Right atrium auricular region (tissue), 2 donors: ENCODE results near the gene SORL1. TPM values are rescaled to one million over a fixed set of nuclear protein-coding genes. Genes with fewer than 3 reads are reported as not detected.
"Not testable (repeated sequence)": the region's sequence is repeated elsewhere in the genome, so short reads cannot be mapped to it uniquely, and the experiment has no call there.

Source experiments
- DNase-seq: peaks from one replicate; pipeline ENCODE4 v3.0.0-alpha.2; 2019; ENCODE audit warnings: low spot score
- H3K27ac ChIP-seq, 2 donors: fragments of 200-600 bp; sonication (generic); 1 replicate in 1 of 2; 2 replicates in 1 of 2; pipeline ENCODE4 v1.5.1; 2016 to 2019
- H3K27me3 ChIP-seq, 2 donors: fragments of 200-600 bp; sonication (generic); one replicate each; pipeline versions ENCODE4 v1.5.1 to v1.6.0; 2017 to 2019
- H3K36me3 ChIP-seq: fragments of 200-600 bp; sonication (generic); one replicate; pipeline ENCODE4 v1.5.1; 2016
- H3K4me1 ChIP-seq, 2 donors: fragments of 200-600 bp; sonication (generic); one replicate each; pipeline versions ENCODE4 v1.5.1 to v1.6.0; 2017 to 2019
- H3K4me3 ChIP-seq, 2 donors: fragments of 200-600 bp; sonication (generic); 1 replicate in 1 of 2; 2 replicates in 1 of 2; pipeline ENCODE4 v1.5.1; 2017 to 2019; ENCODE audit warnings: mild to moderate bottlenecking in 1 of 2, moderate library complexity in 1 of 2
- H3K9me3 ChIP-seq, 2 donors: fragments of 200-600 bp; sonication (generic); one replicate each; pipeline ENCODE4 v1.5.1; 2019
- CTCF ChIP-seq, 2 donors: fragments of 200-600 bp; sonication (generic); IDR thresholded peaks; one replicate each; pipeline ENCODE4 v1.5.1; 2019; ENCODE audit warnings: antibody characterized with exemption in 2 of 2
- total RNA-seq, 2 donors: library from RNA; depleted of rRNA; stranded (reverse); fragments of >200 nt; gene quantifications; one replicate each; pipeline ENCODE4 v1.1.0, GENCODE V29; 2016

SORL1 gene
- total RNA-seq, 2 donors from 2014 or later, result 6.4 to 7.5 TPM

GRCh38 chr11:121474680-121475079, 22.6 kb downstream of the SORL1 start:
- no peak overlapping the region for H3K4me3 ChIP-seq
- TF ChIP-seq CTCF (IDR thresholded peaks at IDR 0.05), result no peak

GRCh38 chr11:121476379-121477032, 24.4 kb downstream of the SORL1 start:
- Histone ChIP-seq H3K36me3 (no peaks in the 10 kb centered on the region), H3K27me3 (no peaks in the 10 kb centered on the region), H3K4me1 (no peaks in the 10 kb centered on the region), H3K27ac (no peak overlapping the region), H3K4me3 (no peak overlapping the region), H3K9me3 (no peaks in the 10 kb centered on the region)
- TF ChIP-seq CTCF (IDR thresholded peaks at IDR 0.05), result no peak
- DNase-seq, result no peak

More at GRCh38 chr11:121474680-121475079, 22.6 kb downstream of the SORL1 start:
- Histone ChIP-seq H3K9me3 (no peaks in the 10 kb centered on the region), H3K27ac (no peak overlapping the region), H3K36me3 (no peaks in the 10 kb centered on the region), H3K4me1 (no peaks in the 10 kb centered on the region), H3K27me3 (no peaks in the 10 kb centered on the region)
- DNase-seq, result no peak

- H3K36me3 ChIP-seq, result no peaks in the 10 kb centered on the region
- H3K9me3 ChIP-seq, result no peaks in the 10 kb centered on the region
- no peak overlapping the region for H3K27ac ChIP-seq
- no peak for TF ChIP-seq CTCF (IDR thresholded peaks at IDR 0.05)
- H3K4me1 ChIP-seq, result no peaks in the 10 kb centered on the region
- H3K27me3 ChIP-seq, result no peaks in the 10 kb centered on the region
- H3K4me3 ChIP-seq, result no peak overlapping the region
- DNase-seq, result no peak
These were observed 26.2 kb downstream of the SORL1 start for GRCh38 chr11:121478226-121478894.

GRCh38 chr11:121478895-121479697, 27.0 kb downstream of the SORL1 start:
- no peak for DNase-seq
- no peak for TF ChIP-seq CTCF (IDR thresholded peaks at IDR 0.05)
- H3K36me3 ChIP-seq, result no peaks in the 10 kb centered on the region
- H3K27ac ChIP-seq, result no peak overlapping the region
- H3K4me3 ChIP-seq, result no peak overlapping the region
- H3K27me3 ChIP-seq, result no peaks in the 10 kb centered on the region
- H3K4me1 ChIP-seq, result no peaks in the 10 kb centered on the region
- no peaks in the 10 kb centered on the region for H3K9me3 ChIP-seq

GRCh38 chr11:121479698-121480238, 27.7 kb downstream of the SORL1 start:
- H3K4me3 ChIP-seq, result no peak overlapping the region
- H3K9me3 ChIP-seq, result no peaks in the 10 kb centered on the region
- no peaks in the 10 kb centered on the region for H3K36me3 ChIP-seq
- no peaks in the 10 kb centered on the region for H3K4me1 ChIP-seq
- TF ChIP-seq CTCF (IDR thresholded peaks at IDR 0.05), result no peak
- H3K27ac ChIP-seq, result no peak overlapping the region
- DNase-seq, result no peak
- H3K27me3 ChIP-seq, result no peaks in the 10 kb centered on the region

GRCh38 chr11:121481484-121482230, 29.5 kb downstream of the SORL1 start:
- not testable (repeated sequence) for H3K27ac ChIP-seq, H3K4me1 ChIP-seq, DNase-seq, H3K27me3 ChIP-seq, H3K36me3 ChIP-seq, H3K9me3 ChIP-seq, H3K4me3 ChIP-seq
